Natural killer cell (primary cell): ENCODE results near the gene PTCH2. TPM values are rescaled to one million over a fixed set of nuclear protein-coding genes. Genes with fewer than 3 reads are reported as not detected.
"Not testable (repeated sequence)": the region's sequence is repeated elsewhere in the genome, so short reads cannot be mapped to it uniquely, and the experiment has no call there.

Source experiments
- ATAC-seq, 3 donors: fragments of 150-1000 bp in 2 of 3; fragments of 200-7000 bp in 1 of 3; cut with Tn5 transposase; 1 replicate in 1 of 3; 2 replicates in 2 of 3; pipeline ENCODE4 v1.10.0; 2021; ENCODE audit warnings: mild to moderate bottlenecking in 2 of 3, moderate library complexity in 2 of 3
- DNase-seq, 2 donors: peaks; one replicate each; pipeline versions ENCODE4 v3.0.0 to v3.0.0-alpha.2; 2013 to 2021; ENCODE audit warnings: mixed read lengths in 1 of 2
- H3K27ac ChIP-seq: one replicate; pipeline ENCODE4 v1.5.1; 2013; ENCODE audit warnings: mild to moderate bottlenecking, low read length
- H3K27me3 ChIP-seq: one replicate; pipeline ENCODE4 v1.6.1; 2013; ENCODE audit warnings: low read length; ENCODE audit not compliant: control insufficient read depth, insufficient read depth
- H3K36me3 ChIP-seq: one replicate; pipeline ENCODE4 v1.6.1; 2013; ENCODE audit warnings: low read length; ENCODE audit not compliant: control insufficient read depth, insufficient read depth
- H3K4me1 ChIP-seq: one replicate; pipeline ENCODE4 v1.6.1; 2013; ENCODE audit warnings: low read length; ENCODE audit not compliant: control insufficient read depth, insufficient read depth
- H3K4me3 ChIP-seq: one replicate; pipeline ENCODE4 v1.5.1; 2013; ENCODE audit warnings: low read length
- H3K9me3 ChIP-seq: one replicate; pipeline ENCODE4 v1.6.1; 2013; ENCODE audit warnings: low read length; ENCODE audit not compliant: control insufficient read depth, insufficient read depth
- H3K27ac Mint-ChIP-seq, 2 donors: one replicate each; pipeline ENCODE4 v1.8.0; 2022; ENCODE audit warnings: mild to moderate bottlenecking in 2 of 2, mixed read lengths in 2 of 2, moderate library complexity in 1 of 2
- H3K27me3 Mint-ChIP-seq, 2 donors: one replicate each; pipeline ENCODE4 v1.8.0; 2022; ENCODE audit warnings: low read depth in 2 of 2, mixed read lengths in 2 of 2
- H3K36me3 Mint-ChIP-seq: one replicate; pipeline ENCODE4 v1.8.0; 2022; ENCODE audit warnings: mixed read lengths
- H3K4me1 Mint-ChIP-seq, 2 donors: one replicate each; pipeline ENCODE4 v1.8.0; 2022; ENCODE audit warnings: mixed read lengths in 2 of 2
- H3K4me3 Mint-ChIP-seq: one replicate; pipeline ENCODE4 v1.8.0; 2022; ENCODE audit warnings: mild to moderate bottlenecking, moderate library complexity, mixed read lengths
- H3K9me3 Mint-ChIP-seq, 2 donors: one replicate each; pipeline ENCODE4 v1.8.0; 2022; ENCODE audit warnings: mixed read lengths in 2 of 2
- CTCF ChIP-seq: fragments of 200-600 bp; IDR thresholded peaks from one replicate; pipeline ENCODE4 v1.8.0; 2022; ENCODE audit warnings: antibody characterized with exemption
- WGBS: methylation state at CpG from one replicate; pipeline ENCODE4 v1.1.7; 2013; ENCODE audit warnings: missing lambda C conversion rate; ENCODE audit not compliant: insufficient coverage; 5-methylcytosine and 5-hydroxymethylcytosine counted together
- intact Hi-C: fragments of 100-400 bp; cut with micrococcal nuclease; formaldehyde crosslinking; loops from one replicate; pipeline ENCODE4 v1.14.2; 2022
- total RNA-seq, 4 donors: library from RNA; stranded (reverse); fragments of 120-200 nt in 1 of 4; gene quantifications; one replicate each; pipeline versions ENCODE4 v1.2.3 to v1.2.4, GENCODE V29; 2013 to 2022

The PTCH2 gene
- total RNA-seq, 3 donors from 2014 or later (not counting 1 experiment from before 2014, with no cell fraction given) = 1.8 to 3.1 (median 2.4) TPM

GRCh38 chr1:44812822-44813543 lies 30.1 kb downstream of the PTCH2 start:
- intact Hi-C loops = no loop called here
- peak overlapping the region in 1 of 2 donors; percentile 87 for H3K27ac Mint-ChIP-seq
- H3K9me3 Mint-ChIP-seq = no peaks in the 10 kb centered on the region
- H3K4me1 Mint-ChIP-seq = peaks cover 34 to 42% of the 10 kb centered on the region in 2 donors
- peak overlapping the region; percentile 40 for H3K4me3 Mint-ChIP-seq
- Histone ChIP-seq H3K4me1 (peaks cover 51% of the 10 kb centered on the region), H3K27me3 (no peaks in the 10 kb centered on the region), H3K27ac (peak overlapping the region; percentile 84), H3K9me3 (no peaks in the 10 kb centered on the region), H3K4me3 (peak overlapping the region; percentile 61), H3K36me3 (no peaks in the 10 kb centered on the region)
- WGBS = 83% methylated on average over 48 of the region's 48 CpGs
- H3K27me3 Mint-ChIP-seq = no peaks in the 10 kb centered on the region
- no peak for TF ChIP-seq CTCF
- DNase-seq = no peak
- H3K36me3 Mint-ChIP-seq = no peaks in the 10 kb centered on the region
- no peak for ATAC-seq

GRCh38 chr1:44811234-44811633 lies 31.8 kb downstream of the PTCH2 start:
- no peak overlapping the region for H3K4me3 ChIP-seq
- WGBS = 88% methylated on average over 8 of the region's 8 CpGs
- no peaks in the 10 kb centered on the region for H3K27me3 ChIP-seq
- H3K27ac ChIP-seq = no peak overlapping the region
- H3K9me3 Mint-ChIP-seq = no peaks in the 10 kb centered on the region
- peak overlapping the region; percentile 87 to 95 for H3K27ac Mint-ChIP-seq
- no peaks in the 10 kb centered on the region for H3K9me3 ChIP-seq
- DNase-seq = no peak
- TF ChIP-seq CTCF = no peak
- H3K36me3 Mint-ChIP-seq = no peaks in the 10 kb centered on the region
- H3K36me3 ChIP-seq = no peaks in the 10 kb centered on the region
- intact Hi-C loops = no loop called here
- H3K4me1 ChIP-seq = peaks cover 67% of the 10 kb centered on the region
- H3K27me3 Mint-ChIP-seq = no peaks in the 10 kb centered on the region
- no peak for ATAC-seq
- H3K4me3 Mint-ChIP-seq = peak overlapping the region; percentile 43
- H3K4me1 Mint-ChIP-seq = peaks cover 38 to 51% of the 10 kb centered on the region in 2 donors

GRCh38 chr1:44810762-44811105 lies 32.3 kb downstream of the PTCH2 start:
- H3K4me3 ChIP-seq, intact Hi-C loops, ATAC-seq, H3K36me3 ChIP-seq, H3K9me3 Mint-ChIP-seq, H3K36me3 Mint-ChIP-seq, H3K9me3 ChIP-seq, DNase-seq, H3K27me3 ChIP-seq, H3K27me3 Mint-ChIP-seq: not testable (repeated sequence)
- Histone ChIP-seq H3K27ac (peak overlapping the region; percentile 95), H3K4me1 (peaks cover 67% of the 10 kb centered on the region)
- H3K27ac Mint-ChIP-seq = peak overlapping the region; percentile 87 to 95
- H3K4me3 Mint-ChIP-seq = peak overlapping the region; percentile 43
- peaks cover 38 to 51% of the 10 kb centered on the region in 2 donors for H3K4me1 Mint-ChIP-seq
- WGBS = 88% methylated on average over 4 of the region's 4 CpGs

GRCh38 chr1:44810101-44810761 lies 32.8 kb downstream of the PTCH2 start:
- Histone ChIP-seq H3K9me3 (no peaks in the 10 kb centered on the region), H3K36me3 (no peaks in the 10 kb centered on the region), H3K27me3 (no peaks in the 10 kb centered on the region), H3K4me3 (no peak overlapping the region), H3K4me1 (peaks cover 67% of the 10 kb centered on the region), H3K27ac (peak overlapping the region; percentile 95)
- no peak for TF ChIP-seq CTCF
- WGBS = 47% methylated on average over 10 of the region's 12 CpGs
- intact Hi-C loops = no loop called here
- Mint-ChIP-seq H3K4me1 (peaks cover 36 to 49% of the 10 kb centered on the region in 2 donors), H3K36me3 (no peaks in the 10 kb centered on the region), H3K27me3 (no peaks in the 10 kb centered on the region), H3K4me3 (no peak overlapping the region), H3K9me3 (no peaks in the 10 kb centered on the region), H3K27ac (peak overlapping the region; percentile 87 to 95)
- peak in 1 of 2 donors; percentile 61 for DNase-seq
- ATAC-seq = no peak
